Mononuclear cell (primary cell): ENCODE results near the gene TTC39B. TPM values are rescaled to one million over a fixed set of nuclear protein-coding genes. Genes with fewer than 3 reads are reported as not detected.
"Not testable (repeated sequence)": the region's sequence is repeated elsewhere in the genome, so short reads cannot be mapped to it uniquely, and the experiment has no call there.

Experiments
- H3K27me3 ChIP-seq: 2 replicates; pipeline ENCODE4 v1.6.0; 2011; ENCODE audit warnings: low read length, control low read depth; ENCODE audit not compliant: insufficient read depth
- H3K4me1 ChIP-seq: 2 replicates; pipeline ENCODE4 v1.5.1; 2011; ENCODE audit warnings: mild to moderate bottlenecking, low read length, control low read depth; ENCODE audit not compliant: insufficient read depth
- H3K4me3 ChIP-seq: 2 replicates; pipeline ENCODE4 v1.5.1; 2011; ENCODE audit warnings: mild to moderate bottlenecking, low read length, moderate library complexity
- H3K9me3 ChIP-seq: 2 replicates; pipeline ENCODE4 v1.5.1; 2011; ENCODE audit warnings: low read depth, mild to moderate bottlenecking, control low read depth, low read length
- total RNA-seq: library from RNA; depleted of rRNA; stranded (reverse); fragments of >200 nt; gene quantifications from one replicate; pipeline ENCODE4 v1.2.3, GENCODE V29; 2012

The TTC39B gene
- total RNA-seq, 1 donor: 21.0 TPM

DNA sequence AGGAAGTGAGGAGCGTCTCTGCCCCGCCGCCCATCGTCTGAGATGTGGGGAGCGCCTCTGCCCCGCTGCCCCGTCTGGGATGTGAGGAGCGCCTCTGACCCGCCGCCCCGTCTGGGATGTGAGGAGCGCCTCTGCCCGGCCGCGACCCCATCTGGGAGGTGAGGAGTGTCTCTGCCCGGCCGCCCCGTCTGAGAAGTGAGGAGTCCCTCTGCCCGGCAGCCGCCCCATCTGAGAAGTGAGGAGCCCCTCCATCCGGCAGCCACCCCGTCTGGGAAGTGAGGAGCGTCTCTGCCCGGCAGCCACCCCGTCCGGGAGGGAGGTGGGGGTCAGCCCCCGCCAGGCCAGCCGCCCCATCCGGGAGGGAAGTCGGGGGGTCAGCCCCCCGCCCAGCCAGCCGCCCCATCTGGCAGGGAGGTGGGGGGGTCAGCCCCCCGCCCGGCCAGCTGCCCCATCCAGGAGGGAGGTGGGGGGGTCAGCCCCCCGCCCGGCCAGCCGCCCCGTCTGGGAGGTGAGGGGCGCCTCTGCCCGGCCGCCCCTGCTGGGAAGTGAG, 73.0 kb downstream of the TTC39B start:
- not testable (repeated sequence) for H3K4me3 ChIP-seq, H3K4me1 ChIP-seq, H3K27me3 ChIP-seq
- peaks cover 25% of the 10 kb centered on the region for H3K9me3 ChIP-seq

DNA sequence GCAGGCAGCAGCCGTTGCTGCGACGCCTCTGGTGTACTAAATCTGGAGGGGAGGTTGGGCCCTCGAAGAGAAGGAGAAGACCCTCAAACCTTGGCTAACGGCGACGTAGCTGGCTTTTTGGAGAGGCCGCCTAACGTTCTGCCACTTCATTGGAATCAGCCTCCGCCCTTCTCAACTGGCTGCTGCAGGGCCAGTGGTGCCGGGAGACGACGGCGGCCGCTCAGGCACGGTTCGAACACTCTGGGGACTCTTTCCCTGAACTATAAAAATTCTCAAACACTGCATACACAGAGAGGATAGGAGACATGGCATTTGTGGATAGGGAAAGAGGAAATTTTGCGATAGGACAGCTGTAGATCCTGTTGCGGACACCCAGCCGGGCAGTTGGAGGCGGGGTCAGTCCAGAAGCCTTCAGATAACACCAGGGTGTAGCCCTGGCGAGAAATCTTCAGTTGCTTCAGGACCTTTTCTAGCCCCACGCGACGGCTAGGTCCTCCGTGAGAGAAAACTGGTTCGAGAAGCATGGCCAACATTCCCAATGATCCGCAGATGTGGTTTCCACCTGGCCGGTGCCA, 74.2 kb downstream of the TTC39B start:
- H3K4me1 ChIP-seq: not testable (repeated sequence)
- peaks cover 20% of the 10 kb centered on the region for H3K9me3 ChIP-seq

GRCh38 chr9:15231788-15232635, 75.0 kb downstream of the TTC39B start:
- Histone ChIP-seq H3K4me1 (no peaks in the 10 kb centered on the region), H3K4me3 (no peak overlapping the region), H3K27me3 (no peaks in the 10 kb centered on the region), H3K9me3 (peaks cover 14% of the 10 kb centered on the region)

More for the DNA sequence above, 74.2 kb downstream of the TTC39B start:
- not testable (repeated sequence) for H3K4me3 ChIP-seq, H3K27me3 ChIP-seq

- Histone ChIP-seq H3K4me3 (no peak overlapping the region), H3K9me3 (no peaks in the 10 kb centered on the region), H3K4me1 (no peaks in the 10 kb centered on the region), H3K27me3 (no peaks in the 10 kb centered on the region)
These were observed 77.6 kb downstream of the TTC39B start for GRCh38 chr9:15229409-15229808.

- Histone ChIP-seq H3K27me3 (no peaks in the 10 kb centered on the region), H3K4me3 (no peak overlapping the region), H3K9me3 (no peaks in the 10 kb centered on the region), H3K4me1 (no peaks in the 10 kb centered on the region)
These were observed 79.5 kb downstream of the TTC39B start for GRCh38 chr9:15227491-15227890.

DNA sequence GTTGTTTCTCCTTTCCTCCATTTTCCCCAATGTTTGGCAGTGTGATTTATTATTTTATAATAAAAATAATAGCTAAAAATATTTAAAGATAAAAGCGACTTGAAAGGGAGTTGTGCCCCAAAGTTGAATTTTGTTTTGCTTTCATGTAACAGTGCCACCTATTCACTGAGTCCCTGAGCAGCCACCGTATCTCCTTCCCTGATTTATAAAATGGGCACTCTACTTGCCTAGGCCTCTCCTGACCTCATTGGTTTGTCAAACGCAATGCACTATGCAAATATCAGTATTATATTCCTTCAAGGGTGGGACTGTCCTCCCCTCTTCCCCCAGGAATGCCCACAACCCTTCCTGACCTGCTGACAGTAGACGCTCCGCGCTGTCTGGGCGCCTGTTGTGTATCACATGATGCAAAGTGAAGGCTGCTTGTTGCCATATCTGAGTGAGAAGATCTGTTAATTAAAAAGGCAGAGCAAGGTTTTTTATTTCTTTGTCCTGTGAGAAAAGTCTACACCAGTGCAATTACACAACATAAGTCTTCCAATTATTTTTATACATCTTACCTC, 81.4 kb downstream of the TTC39B start:
- H3K4me1 ChIP-seq: no peaks in the 10 kb centered on the region
- no peaks in the 10 kb centered on the region for H3K9me3 ChIP-seq
- no peak overlapping the region for H3K4me3 ChIP-seq
- H3K27me3 ChIP-seq: no peaks in the 10 kb centered on the region

DNA sequence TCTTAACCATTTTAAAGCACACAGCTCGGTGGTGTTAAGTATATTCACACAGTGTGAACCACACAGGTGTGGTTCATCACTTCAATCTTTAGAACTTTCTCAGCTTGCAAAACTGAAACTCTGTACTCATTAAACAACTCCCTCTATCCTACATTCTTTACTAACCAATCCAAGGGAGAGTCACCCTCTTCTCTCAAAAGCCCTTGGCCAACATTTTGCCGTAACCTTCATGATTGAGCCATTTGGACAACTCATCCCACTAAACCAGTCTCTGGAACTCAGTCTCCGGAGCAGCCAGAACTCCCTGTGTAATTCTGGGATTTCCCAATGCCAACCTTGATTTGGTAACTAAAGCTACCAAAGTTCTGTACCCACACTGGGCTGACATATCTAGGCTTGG, 84.7 kb downstream of the TTC39B start:
- Histone ChIP-seq H3K9me3 (no peaks in the 10 kb centered on the region), H3K4me3 (no peak overlapping the region), H3K4me1 (no peaks in the 10 kb centered on the region), H3K27me3 (no peaks in the 10 kb centered on the region)

DNA sequence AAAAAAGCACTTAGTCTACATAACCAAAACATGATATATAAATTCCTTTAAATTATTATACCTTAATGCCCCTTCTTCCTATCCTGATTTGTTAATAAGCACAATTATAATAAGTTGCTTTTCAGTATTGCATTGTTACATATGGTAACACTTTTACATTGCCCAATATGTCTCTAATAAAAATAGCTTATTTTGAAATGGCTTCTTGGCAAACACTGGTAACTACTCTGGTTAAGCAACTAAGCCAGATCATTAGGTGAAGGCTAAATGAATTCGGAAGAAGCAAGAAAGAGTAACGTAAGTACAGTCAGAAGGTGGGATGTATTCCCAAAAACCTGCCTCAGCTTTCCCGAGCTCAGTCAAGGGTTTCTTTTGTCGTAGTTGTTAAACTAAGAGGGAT, 85.3 kb downstream of the TTC39B start:
- no peaks in the 10 kb centered on the region for H3K9me3 ChIP-seq
- H3K4me3 ChIP-seq: no peak overlapping the region
- H3K4me1 ChIP-seq: no peaks in the 10 kb centered on the region
- H3K27me3 ChIP-seq: no peaks in the 10 kb centered on the region

DNA sequence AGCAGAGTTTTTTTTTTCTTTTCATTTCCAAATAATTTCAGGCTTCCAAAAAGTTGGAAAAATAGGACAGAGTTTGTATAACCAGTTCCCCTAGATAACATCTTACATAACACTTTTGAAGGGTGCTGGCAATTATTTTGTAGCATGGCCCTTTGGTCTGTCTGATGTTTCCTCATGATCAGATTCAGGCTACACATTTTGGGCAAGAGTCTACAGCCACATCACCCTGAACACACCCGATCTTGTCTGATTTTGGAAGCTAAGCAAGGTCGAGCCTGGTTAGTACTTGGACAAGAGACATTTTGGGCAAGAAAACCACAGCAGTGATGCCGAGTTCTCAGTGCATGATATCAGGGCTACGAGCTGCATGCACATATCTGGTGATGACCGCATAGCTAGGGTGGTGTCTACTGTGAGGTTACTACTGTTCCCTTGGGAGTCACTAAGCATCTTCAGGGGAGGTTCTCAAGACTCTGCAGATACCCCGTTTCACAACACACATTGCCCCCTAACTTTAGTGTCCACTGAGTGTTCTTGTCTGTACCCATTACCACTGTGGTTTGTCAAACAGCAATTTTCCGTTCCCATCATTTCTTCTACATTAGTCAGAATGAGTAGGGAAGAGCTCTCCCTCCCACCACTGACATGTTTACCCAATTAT, 86.2 kb downstream of the TTC39B start:
- no peak overlapping the region for H3K4me3 ChIP-seq
- H3K4me1 ChIP-seq: no peaks in the 10 kb centered on the region
- H3K27me3 ChIP-seq: no peaks in the 10 kb centered on the region
- H3K9me3 ChIP-seq: no peaks in the 10 kb centered on the region

- Histone ChIP-seq H3K4me3 (no peak overlapping the region), H3K4me1 (no peaks in the 10 kb centered on the region), H3K27me3 (no peaks in the 10 kb centered on the region), H3K9me3 (no peaks in the 10 kb centered on the region)
These were observed 87.5 kb downstream of the TTC39B start for GRCh38 chr9:15219546-15219945.

GRCh38 chr9:15218994-15219393, 88.0 kb downstream of the TTC39B start:
- no peaks in the 10 kb centered on the region for H3K4me1 ChIP-seq

DNA sequence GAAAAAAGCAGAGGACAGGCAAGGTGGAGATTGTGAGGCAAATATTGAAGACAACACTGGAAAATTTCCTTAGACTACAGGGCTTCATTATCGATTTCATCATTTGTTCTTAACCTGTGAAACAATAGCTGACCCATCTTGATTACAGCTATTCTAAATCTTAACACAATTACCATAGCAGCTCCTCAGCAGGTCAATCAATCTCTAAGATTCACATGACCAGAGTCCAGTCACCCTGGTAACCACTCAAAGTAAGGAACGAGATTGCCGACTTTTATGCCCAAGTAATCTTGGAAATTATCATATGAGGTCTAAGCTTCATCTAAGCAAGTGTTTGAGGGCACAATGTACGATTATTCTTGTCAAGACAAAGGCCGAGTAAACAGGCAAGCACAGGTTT, 93.8 kb downstream of the TTC39B start:
- no peak overlapping the region for H3K4me3 ChIP-seq
- no peaks in the 10 kb centered on the region for H3K4me1 ChIP-seq
- no peaks in the 10 kb centered on the region for H3K27me3 ChIP-seq
- H3K9me3 ChIP-seq: no peaks in the 10 kb centered on the region

More at GRCh38 chr9:15218994-15219393, 88.0 kb downstream of the TTC39B start:
- Histone ChIP-seq H3K27me3 (no peaks in the 10 kb centered on the region), H3K9me3 (no peaks in the 10 kb centered on the region), H3K4me3 (no peak overlapping the region)

DNA sequence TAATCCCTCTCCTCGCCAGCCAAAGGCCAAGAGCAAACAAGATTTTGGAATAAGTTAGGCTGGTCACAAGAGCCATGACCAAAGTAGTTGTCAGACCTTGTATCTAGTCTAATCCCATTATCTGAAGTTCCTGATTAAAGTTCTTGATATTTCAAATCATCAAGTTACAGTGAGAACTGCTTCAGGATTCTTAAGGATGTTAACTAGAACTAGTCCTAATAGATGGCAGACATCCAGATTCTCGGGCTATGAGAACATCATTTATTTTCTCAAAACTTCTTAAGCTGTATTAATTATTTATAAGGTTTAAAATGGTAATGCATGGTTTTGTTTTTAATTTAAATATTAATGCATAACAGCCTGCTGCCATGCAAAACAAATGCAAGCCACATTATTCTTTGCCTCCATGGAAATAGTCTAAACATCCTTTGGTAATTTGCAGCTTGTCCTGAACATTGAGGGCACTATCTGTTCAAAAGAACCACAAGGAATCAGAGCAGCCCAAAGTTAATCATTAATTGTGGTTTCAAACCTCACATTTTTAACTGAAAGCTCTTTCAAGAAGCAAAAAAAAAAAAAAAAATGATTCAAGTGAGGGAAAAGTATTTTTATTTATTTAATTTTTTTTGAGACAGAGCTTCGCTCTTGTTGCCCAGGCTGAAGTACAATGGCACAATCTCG, 95.1 kb downstream of the TTC39B start:
- Histone ChIP-seq H3K4me3 (no peak overlapping the region), H3K4me1 (no peaks in the 10 kb centered on the region), H3K9me3 (no peaks in the 10 kb centered on the region), H3K27me3 (no peaks in the 10 kb centered on the region)

- Histone ChIP-seq H3K4me1 (no peaks in the 10 kb centered on the region), H3K4me3 (no peak overlapping the region), H3K9me3 (no peaks in the 10 kb centered on the region), H3K27me3 (no peaks in the 10 kb centered on the region)
These were observed 95.7 kb downstream of the TTC39B start for GRCh38 chr9:15211160-15211814.
